NCI-H510A (cell line): ENCODE data around the gene ZMIZ1.

Source experiments
- DNase-seq: peaks from one replicate; lab custom pipeline; 2025; lab: John Stamatoyannopoulos, UW

Gene ZMIZ1

DNA sequence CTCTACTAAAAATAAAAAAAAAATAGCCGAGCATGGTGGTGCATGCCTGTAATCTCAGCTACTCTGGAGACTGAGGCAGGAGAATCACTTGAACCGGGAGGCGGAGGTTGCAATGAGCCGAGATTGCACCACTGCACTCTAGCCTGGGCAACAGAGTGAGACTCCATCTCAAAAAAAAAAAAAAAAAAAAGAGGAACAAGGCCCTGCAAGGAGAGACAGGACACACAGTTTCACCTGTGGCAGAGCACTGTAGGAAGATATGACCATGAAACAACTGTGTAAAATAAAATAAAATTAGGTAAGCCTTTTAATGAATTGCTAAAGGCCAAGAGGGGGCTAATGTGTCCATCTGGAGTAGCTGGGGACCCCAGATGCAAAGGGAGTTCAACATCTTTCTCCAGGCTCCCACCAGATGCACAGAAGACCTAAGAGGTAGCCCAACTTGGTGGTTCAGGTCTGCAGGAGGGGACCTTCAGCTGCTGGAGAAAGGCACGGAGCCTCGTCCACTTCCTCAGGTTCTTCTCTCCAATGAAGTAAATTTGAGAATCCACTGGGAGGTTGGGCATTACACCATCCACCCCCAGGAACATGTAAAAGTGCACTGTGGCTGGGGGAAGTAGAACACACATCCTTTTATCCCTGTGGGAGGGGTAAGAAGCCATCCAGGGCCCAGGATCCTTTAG is 291.2 kb downstream of the ZMIZ1 start:
- no peak for DNase-seq

DNA sequence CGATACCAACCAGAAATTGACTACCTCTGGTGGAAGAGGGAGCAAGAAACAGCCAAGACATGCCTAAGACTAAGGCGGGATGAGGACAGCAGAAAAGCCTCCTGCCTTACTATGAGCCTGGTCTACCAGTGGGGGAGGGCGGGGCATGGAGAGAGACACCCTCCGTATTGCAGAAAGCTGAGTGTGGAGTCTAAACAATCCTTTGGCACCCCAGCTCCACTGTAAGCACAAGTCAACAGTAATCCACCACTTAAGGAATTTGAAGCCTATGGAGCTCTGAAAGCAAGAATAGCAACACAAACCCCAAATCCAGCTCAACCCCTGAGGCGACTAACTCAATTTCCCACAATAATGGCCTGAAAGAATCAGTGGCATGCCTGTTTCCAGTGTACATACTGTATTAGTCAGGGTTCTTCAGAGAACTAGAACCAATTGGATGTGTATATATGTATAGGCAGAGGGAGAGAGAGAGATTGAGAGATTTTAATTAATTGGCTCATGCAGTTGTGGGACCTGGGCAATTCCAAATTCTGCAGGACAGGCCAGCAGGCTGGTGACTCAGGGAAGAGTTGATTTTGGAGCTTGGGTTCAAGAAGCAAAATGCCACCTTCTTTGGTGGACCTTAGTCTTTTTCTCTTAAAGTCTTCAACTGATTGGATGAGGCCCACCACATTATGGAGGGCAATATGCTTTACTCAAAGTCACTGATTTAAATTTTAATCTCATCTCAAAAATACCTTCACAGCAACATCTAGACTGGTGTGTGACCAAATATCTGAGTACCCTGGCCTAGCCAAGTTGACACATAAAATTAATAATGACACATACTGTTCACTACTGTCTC is 292.0 kb downstream of the ZMIZ1 start:
- no peak for DNase-seq

DNA sequence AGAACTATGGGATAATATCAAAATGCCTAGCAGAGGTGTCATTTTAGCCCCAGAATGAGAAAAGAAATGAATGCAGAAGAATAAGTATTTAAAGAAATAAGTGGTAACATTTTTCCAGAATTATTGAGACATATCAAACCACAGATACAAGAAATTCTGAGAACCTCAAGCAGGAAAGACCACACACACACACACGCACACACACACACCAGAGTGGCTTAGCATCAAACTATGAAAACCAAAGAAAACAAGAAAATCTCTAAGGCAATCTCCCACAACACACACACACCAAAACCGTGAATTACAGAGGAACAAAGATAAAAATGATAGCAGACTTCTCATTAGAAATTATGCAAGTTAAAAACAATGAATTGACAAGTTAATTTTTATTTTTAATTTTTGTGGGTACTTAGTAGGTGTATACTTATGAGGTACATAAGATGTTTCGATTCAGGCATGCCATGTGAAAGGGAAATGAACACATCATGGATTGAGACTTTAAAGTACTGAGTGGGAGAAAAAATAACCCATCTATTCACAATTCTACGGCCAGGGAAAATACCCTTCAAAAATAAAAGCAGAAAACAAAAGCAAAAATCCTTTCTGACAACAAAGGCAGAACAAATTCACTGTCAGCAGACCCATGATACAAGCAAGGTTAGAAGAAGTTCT is 293.1 kb downstream of the ZMIZ1 start:
- DNase-seq = no peak
